ENCODE data around the gene DAGLB. TPM values are rescaled to one million over a fixed set of nuclear protein-coding genes. Genes with fewer than 3 reads are reported as not detected.

DAGLB gene
- total and polyA plus RNA-seq, 8 donors, result 16.8 to 46.5 (median 18.7) TPM

DNA sequence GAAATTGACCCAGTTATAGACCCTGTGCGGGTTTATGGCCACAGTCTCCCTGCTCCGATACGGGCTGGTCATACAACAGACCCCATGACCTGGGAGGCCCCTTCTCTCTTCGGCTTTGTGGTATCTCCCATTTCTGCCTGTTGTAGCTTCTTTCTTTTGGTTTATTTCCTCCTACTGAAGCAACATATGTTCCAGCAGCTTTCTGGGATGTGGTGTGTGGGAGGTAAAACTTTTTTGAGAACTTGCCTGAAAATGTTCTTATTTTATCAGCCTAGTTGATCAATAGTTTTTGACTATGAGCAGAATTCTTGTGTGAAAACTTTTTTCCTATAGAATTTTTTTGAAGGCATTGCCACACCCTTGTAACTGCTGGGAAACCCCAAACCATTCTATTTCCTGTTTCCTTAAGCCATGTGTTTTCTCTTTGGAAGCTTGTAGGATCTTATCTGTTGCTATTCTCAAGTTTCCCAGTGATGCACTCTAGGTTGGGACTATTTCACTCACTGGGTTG, 80.0 kb downstream of the DAGLB start:
- Histone ChIP-seq H3K4me1 (peaks cover 8 to 11% of the 10 kb centered on the region in 2 donors), H3K4me3 (no peak overlapping the region), H3K27me3 (no peaks in the 10 kb centered on the region), H3K9me3 (no peaks in the 10 kb centered on the region), H3K27ac (peak overlapping the region in 1 of 2 donors; percentile 35), H3K36me3 (no peaks in the 10 kb centered on the region)
- DNase-seq (no peak), ATAC-seq (peak; percentile 41)
- intact Hi-C loops (cut with DNase I), result no loop called here
- TF ChIP-seq, protein P1, sequence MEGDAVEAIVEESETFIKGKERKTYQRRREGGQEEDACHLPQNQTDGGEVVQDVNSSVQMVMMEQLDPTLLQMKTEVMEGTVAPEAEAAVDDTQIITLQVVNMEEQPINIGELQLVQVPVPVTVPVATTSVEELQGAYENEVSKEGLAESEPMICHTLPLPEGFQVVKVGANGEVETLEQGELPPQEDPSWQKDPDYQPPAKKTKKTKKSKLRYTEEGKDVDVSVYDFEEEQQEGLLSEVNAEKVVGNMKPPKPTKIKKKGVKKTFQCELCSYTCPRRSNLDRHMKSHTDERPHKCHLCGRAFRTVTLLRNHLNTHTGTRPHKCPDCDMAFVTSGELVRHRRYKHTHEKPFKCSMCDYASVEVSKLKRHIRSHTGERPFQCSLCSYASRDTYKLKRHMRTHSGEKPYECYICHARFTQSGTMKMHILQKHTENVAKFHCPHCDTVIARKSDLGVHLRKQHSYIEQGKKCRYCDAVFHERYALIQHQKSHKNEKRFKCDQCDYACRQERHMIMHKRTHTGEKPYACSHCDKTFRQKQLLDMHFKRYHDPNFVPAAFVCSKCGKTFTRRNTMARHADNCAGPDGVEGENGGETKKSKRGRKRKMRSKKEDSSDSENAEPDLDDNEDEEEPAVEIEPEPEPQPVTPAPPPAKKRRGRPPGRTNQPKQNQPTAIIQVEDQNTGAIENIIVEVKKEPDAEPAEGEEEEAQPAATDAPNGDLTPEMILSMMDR (IDR thresholded peaks at IDR 0.05), result no peak

DNA sequence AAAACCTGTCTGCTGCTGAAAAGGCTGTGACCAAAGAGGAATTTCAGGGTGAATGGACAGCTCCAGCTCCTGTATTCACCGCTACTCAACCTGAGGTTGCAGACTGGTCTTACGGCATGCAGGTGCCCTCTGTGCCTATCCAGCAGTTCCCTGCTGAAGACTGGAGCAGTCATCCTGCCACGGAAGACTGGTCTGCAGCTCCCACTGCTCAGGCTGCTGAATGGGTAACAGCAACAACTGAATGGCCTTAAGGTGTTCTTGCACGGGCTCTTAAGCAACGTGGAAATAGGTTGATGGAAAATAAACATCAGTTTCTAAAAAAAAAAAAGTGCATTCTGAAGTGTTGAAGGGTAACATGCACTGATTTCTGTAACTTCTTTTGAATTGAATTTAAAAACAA, 82.3 kb downstream of the DAGLB start:
- intact Hi-C loops (cut with DNase I), result no loop called here
- Histone ChIP-seq H3K27ac (no peak overlapping the region), H3K27me3 (no peaks in the 10 kb centered on the region)

GRCh38 chr7:6360841-6361240, 86.9 kb downstream of the DAGLB start:
- ATAC-seq, result no peak
- H3K36me3 ChIP-seq, result no peaks in the 10 kb centered on the region

More for the DNA sequence above, 82.3 kb downstream of the DAGLB start:
- ATAC-seq (no peak), DNase-seq (no peak)
- TF ChIP-seq, protein P1 (IDR thresholded peaks at IDR 0.05), result no peak
- H3K4me1 ChIP-seq, result peaks cover 8 to 10% of the 10 kb centered on the region in 2 donors
- H3K36me3 ChIP-seq, result no peaks in the 10 kb centered on the region
- no peak overlapping the region for H3K4me3 ChIP-seq
- no peaks in the 10 kb centered on the region for H3K9me3 ChIP-seq

GRCh38 chr7:6359734-6360133, 88.0 kb downstream of the DAGLB start:
- no peak for DNase-seq
- ATAC-seq, result peak; percentile 30
- intact Hi-C loops (cut with DNase I), result no loop called here
- H3K36me3 ChIP-seq, result no peaks in the 10 kb centered on the region
- H3K27me3 ChIP-seq, result no peaks in the 10 kb centered on the region
- no peak overlapping the region for H3K4me3 ChIP-seq
- H3K27ac ChIP-seq, result peak overlapping the region in 1 of 2 donors; percentile 55
- no peaks in the 10 kb centered on the region for H3K9me3 ChIP-seq
- TF ChIP-seq, protein P1 (IDR thresholded peaks at IDR 0.05), result no peak
- peaks cover 0 to 8% of the 10 kb centered on the region in 2 donors for H3K4me1 ChIP-seq

More at GRCh38 chr7:6360841-6361240, 86.9 kb downstream of the DAGLB start:
- Histone ChIP-seq H3K9me3 (no peaks in the 10 kb centered on the region), H3K4me1 (peaks cover 0 to 8% of the 10 kb centered on the region in 2 donors), H3K27ac (no peak overlapping the region), H3K27me3 (no peaks in the 10 kb centered on the region), H3K4me3 (no peak overlapping the region)
- TF ChIP-seq, protein P1 (IDR thresholded peaks at IDR 0.05), result no peak
- intact Hi-C loops (cut with DNase I), result no loop called here
- no peak for DNase-seq

Other genes with a start within 250 kb of the DAGLB start
- 10 to 100 TPM; 21.3 to 24.3 TPM for gene CYTH3, start 175.3 kb downstream of the DAGLB start, total RNA-seq
- gene CYTH3, start 175.3 kb downstream of the DAGLB start, polyA plus RNA-seq (ENCODE audit: insufficient read length in 6 of 6), result 10 to 100 TPM; 20.7 to 29.8 (median 26.7) TPM
- gene FAM220A, start 99.0 kb downstream of the DAGLB start, total RNA-seq, result 10 to 100 TPM; 14.2 to 14.9 TPM
- gene FAM220A, start 99.0 kb downstream of the DAGLB start, polyA plus RNA-seq (ENCODE audit: insufficient read length in 6 of 6), result 10 to 100 TPM; 18.5 to 21.3 (median 19.0) TPM
- 100 to 1,000 TPM; 263 to 303 TPM for gene RAC1, start 73.4 kb downstream of the DAGLB start, total RNA-seq
- gene RAC1, start 73.4 kb downstream of the DAGLB start, polyA plus RNA-seq (ENCODE audit: insufficient read length in 6 of 6), result 100 to 1,000 TPM; 251 to 280 (median 275) TPM
- 100 to 1,000 TPM; 214 to 240 TPM for gene KDELR2, start 36.2 kb upstream of the DAGLB start, total RNA-seq
- 100 to 1,000 TPM; 137 to 207 (median 148) TPM for gene KDELR2, start 36.2 kb upstream of the DAGLB start, polyA plus RNA-seq (ENCODE audit: insufficient read length in 6 of 6)
- gene GRID2IP, start 103.5 kb upstream of the DAGLB start, total RNA-seq, result under 1 TPM; 0.21 to 0.35 TPM
- gene GRID2IP, start 103.5 kb upstream of the DAGLB start, polyA plus RNA-seq (ENCODE audit: insufficient read length in 6 of 6), result 1 to 10 TPM in 4 of 6 donors, under 1 TPM in 2; 0.77 to 1.3 (median 1.2) TPM
- gene ZDHHC4, start 129.5 kb upstream of the DAGLB start, total RNA-seq, result 10 to 100 TPM; 54.5 to 60.2 TPM
- gene ZDHHC4, start 129.5 kb upstream of the DAGLB start, polyA plus RNA-seq (ENCODE audit: insufficient read length in 6 of 6), result 10 to 100 TPM; 68.1 to 75.9 (median 71.9) TPM
- gene INTS15, start 142.1 kb upstream of the DAGLB start, total RNA-seq, result 10 to 100 TPM; 30.2 to 31.5 TPM
- 10 to 100 TPM; 36.1 to 49.4 (median 39.5) TPM for gene INTS15, start 142.1 kb upstream of the DAGLB start, polyA plus RNA-seq (ENCODE audit: insufficient read length in 6 of 6)
- 1 to 10 TPM; 3.4 to 3.6 TPM for gene ZNF853, start 167.7 kb upstream of the DAGLB start, total RNA-seq
- gene ZNF853, start 167.7 kb upstream of the DAGLB start, polyA plus RNA-seq (ENCODE audit: insufficient read length in 6 of 6), result 10 to 100 TPM; 11.2 to 17.5 (median 15.5) TPM
- gene ZNF316, start 189.4 kb upstream of the DAGLB start, total RNA-seq, result 10 to 100 TPM; 29.3 to 34.3 TPM
- 10 to 100 TPM; 41.4 to 52.9 (median 47.3) TPM for gene ZNF316, start 189.4 kb upstream of the DAGLB start, polyA plus RNA-seq (ENCODE audit: insufficient read length in 6 of 6)

Measured in left lung (tissue), 10 donors.